HG02981 (cell line): ENCODE results near the gene INKA1.

Experiments used
- ATAC-seq: cut with Tn5 transposase; IDR thresholded peaks from one replicate; pipeline ENCODE4 v1.9.1; 2021; ENCODE audit warnings: mild to moderate bottlenecking, moderate library complexity; ENCODE audit not compliant: unreplicated experiment

INKA1 gene

DNA sequence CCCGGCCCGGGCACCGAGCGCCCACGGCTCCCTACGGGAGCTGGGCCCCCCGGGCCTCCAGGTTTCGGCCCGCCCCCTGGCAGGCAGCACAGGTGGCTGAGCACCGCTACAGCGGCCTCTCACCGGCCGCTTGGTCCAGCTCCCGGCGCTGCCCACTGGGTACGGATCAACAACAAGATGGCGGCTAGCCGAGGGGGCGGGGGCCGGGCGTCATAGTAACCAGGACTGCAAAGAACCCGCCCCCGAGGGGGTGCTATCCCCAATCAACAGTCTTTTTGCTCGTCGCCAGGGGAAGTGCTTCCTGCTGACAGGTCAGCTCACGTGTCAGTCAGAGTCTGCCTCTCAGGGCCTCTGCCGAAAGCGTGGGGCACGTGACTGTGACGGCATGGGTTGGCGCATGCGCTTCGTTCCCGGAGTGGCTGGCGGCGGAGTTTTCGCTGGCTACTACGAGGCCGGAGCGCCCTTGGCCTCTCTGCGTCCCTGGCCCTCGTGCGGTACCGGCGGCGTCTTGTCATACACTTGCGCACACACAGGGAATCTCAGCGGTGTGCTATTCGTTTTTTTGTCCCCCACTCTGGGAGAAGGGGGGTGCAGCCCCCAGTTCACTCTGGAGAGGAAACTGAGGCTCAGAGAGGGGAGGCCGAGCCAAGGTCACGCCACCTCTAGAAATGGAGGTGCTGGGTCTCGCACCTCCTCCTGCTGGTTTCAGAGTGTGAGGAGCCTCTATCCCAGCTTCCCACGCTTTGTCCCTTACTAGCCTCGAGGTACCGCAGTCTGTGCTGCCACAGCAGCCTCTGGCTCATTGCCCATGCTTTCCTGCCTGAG lies 16.5 kb upstream of the INKA1 start, which contains the start of gene IP6K1:
TSS of gene IP6K1 (minus strand) at position 186 of the 825 bp plus-strand sequence. CDS start 38,502 bp downstream, outside the sequence.
- ATAC-seq = peak; percentile 98

DNA sequence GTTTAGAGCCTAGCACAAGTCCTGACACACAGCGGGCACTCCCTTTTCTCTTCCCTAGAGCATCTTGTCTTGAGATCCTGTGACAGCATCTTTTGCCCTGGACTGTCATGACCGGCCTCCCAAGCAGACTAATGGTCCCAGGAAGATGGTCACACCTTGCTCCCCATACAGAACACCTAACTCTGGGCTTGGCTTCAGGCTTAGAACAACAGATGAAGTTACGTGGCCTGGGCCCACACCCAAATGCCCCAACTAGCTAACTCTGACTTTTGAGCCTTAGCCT lies 15.9 kb upstream of the INKA1 start:
- ATAC-seq = no peak

DNA sequence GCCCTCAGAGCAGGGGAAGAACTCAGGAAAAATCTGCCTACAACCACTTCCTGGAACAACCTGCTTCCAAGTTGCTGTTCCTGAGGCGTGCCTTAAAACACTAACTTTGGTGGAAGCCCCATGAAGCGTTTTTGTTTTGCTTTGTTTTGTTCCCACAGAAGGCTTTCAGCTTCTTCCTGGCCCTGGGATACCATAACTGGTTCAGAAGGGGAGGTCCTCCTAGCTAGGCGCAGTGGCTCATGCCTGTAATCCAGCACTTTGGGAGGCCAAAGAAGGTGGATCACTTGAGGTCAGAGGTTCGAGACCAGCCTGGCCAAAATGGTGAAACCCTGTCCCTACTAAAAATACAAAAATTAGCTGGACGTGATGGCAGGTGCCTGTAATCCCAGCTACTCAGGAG lies 15.5 kb upstream of the INKA1 start:
- ATAC-seq = no peak

DNA sequence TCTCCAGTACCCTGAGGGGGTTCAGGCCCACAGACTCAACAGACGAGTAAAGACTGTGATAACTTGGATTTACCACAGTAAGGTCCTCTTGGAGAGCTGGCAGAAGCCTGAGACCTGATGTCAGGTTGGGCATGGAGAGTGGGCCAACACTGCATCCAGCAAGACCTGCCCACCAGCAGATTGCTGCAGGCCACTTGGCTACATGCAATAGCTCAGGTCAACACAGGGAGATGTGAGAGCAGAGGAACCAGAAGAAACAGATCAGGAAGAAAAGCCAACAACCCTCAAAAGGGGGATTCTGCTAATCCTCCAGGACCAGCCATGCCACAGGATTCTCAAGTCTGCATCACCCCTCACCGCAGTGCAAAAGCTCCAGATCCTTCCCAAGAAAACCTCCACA lies 15.0 kb upstream of the INKA1 start:
- no peak for ATAC-seq

DNA sequence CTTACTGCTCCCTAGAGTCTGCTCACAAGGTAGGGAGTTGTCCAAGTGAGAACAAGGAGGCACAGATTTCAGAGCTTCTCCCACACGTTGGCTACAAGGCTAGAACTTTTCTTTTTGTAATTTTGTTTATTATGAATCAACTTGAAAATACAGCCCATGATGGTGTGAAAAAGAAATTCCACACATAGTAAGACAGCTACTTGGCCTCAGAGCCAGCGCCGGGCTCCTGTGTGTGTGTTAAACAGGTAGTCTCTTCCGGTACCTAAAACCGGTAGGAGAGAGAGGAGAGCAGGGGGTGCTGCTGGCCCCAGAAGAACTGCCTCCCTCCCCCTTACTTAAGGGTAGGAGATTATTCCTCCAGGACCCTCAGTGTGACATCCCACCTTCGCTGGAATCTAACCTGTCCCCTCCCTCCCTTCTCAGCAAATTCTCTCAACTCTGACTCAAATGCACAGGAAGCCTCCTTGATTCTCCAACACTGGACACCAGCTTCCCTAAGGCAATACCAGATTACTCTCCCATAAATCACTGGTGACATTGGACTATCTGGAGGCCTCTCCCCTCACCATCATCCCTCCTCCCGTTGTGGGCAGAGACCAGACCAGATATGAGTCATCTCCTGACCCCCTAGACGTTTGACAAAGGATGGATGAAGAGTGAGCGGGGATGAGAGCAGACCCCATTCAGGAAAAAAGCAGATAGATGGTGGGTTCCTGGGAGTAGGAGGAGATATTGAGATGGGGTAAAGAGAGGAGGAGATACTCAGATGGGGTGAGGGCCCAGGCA lies 12.2 kb upstream of the INKA1 start:
- ATAC-seq = no peak

DNA sequence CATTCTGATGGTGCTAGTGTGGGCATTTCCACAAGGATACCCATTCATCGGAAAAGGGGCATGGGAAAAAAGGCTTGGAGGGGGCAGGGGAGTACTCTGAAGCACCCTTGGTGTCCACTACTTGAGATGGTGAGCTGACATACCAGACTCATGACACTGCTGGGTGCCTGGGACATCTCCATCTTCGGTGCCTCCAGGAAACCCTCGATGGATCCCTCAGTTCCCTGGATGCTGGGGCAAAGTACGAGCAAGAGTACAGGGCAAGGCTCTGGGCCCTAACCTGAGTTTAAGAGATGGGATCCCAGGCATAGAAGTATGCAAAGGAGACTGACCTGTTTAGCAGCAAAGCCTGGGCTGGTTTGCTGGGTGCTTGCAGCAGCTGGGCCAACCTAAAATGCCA lies 11.5 kb upstream of the INKA1 start:
- no peak for ATAC-seq

DNA sequence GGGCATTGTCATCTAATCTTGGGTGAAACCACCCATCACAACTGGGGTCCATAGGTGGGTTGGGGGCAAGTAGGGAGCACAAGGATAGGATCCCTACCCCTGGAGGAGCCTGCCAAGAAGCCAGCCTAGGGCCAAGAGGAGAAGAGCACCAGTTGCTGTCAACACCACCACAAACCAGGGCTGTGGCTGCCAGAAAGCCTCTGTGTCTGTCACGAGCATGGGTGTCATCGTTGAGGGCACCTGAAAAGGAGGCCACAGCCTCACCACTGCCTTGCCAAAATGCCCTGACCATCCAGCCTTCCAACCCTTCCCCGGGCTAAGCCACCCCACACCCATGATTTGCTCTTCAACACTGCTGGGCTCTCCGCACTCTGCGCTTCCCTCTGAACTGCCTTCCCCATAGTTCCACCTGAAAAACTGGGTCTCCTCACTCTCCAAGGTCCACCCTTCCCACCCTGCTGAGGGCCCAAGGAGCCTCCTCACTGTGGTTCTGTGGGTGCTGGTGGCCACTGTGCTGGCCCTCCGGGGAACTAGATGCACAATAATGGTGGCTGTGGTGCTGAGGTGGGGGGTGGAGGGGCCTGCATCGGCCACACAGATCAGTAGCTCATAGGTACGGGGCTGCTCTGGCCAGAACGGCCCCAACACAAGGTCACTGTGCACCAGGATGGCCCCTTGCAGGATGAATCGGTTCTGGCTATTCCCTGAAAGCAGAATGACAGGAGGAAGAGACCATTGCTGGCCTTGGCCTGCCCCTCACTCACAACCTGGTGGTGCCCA lies 10.5 kb upstream of the INKA1 start:
- no peak for ATAC-seq

DNA sequence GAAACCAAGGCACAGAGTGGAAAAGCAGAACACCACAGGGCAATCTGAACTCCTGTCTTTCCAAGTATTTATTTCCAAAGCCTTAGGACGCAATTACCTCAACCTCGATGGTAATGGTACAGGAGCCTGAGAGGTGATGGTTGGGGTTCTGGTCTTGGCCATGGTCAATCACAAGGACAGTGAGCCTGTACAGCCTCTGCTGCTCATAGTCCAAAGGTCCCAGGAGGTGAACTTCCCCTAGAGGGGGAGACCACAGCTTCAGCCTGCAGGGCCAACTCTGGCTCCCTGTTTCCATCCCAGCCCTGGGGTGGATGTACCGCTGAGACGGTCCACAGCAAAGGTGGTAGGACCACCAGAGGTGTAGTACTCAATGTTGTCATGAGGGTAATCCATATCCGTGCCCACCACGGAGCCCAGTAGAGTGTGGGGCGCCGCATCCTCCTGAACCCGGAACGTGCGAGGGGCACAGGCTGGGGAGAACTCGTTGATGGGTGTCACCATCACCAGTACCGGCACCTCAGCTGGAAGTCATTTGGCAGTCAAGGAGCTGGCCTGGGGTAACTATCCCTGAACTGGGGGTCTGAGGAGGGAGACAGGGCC lies 9.5 kb upstream of the INKA1 start:
- ATAC-seq = no peak

DNA sequence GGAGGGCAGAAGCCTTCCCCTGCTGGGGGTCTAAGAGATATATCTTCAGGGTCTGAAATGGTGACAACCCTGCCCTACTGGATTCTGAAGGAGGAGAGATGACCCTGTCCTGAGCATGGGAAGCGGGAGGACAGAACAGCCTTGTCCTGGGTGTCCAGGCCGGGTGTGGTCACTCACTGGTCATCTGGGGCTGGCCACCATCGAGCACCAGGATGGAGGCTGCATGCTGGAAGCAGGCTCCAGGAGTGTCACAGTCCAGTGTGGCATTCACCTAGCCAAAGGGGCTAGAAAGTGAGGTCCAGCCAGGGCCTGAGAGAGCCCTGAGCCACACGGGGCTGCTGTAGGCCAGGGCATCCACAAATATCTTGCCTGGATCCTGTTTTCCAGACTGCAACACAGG lies 8.6 kb upstream of the INKA1 start:
- ATAC-seq = no peak

DNA sequence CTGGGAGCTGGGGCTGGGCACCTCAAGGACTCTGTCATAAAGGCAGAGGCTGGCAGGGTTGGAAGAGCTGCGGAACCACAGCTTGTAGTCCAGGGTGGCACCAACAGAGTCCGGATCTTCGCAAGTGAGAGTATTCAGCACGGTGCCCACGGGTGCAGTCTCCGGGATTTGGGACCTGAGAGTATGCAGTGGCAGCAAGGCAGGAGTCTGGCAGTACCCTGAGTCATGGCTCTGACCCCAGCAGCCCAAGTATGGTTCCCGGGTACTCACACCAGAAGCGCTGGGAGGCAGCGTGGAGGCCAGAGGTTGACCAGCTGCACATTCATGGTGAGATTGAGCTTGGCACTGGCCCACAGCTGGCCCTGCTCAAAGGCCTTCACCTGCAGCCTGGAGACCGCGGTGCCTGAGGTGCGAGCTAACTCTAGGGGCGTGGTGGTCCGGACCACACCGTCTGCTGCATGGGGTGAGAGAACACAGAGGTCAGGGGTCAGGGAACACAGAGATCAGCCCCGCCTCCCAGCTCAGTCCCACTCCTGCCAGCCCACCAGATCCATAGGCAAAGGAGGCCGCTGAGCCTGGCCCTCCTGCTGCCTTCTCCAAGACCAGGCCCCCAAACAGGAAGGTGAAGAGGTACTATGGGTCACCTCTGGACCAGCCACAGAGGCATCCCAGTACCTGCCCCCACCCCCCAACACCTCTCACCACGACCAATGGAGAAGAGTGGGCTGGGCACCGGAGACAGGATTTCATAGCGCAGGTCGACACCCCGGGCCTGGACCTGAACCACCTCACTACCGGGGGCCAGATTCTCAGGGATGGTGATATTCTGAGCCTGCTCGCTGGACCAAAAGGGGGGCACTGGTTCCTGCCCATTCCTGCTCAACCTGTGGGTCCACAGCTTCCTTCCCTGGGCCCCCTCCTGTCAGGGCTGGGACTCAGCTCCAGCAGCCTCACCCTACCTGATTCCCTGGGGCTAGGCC lies 7.8 kb upstream of the INKA1 start:
- no peak for ATAC-seq

DNA sequence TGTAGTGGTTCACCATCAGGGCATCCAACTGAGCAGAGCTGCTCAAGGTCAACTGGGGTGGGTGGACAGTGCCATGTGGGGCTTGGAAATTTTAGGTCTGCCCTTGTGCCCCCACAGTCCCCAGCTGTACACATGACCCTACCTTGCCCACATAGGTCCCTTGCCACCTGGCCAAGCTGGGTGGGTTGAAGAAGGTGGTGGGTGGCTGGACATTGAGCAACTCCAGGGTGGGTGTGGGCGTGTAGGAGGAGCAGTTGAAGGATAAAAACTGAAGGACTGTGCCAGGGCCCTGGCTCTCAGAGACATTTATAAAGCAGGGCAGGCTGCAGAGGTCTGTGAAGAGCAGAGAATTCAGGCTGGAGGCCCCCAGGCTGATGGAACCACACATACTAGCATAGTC lies 4.0 kb upstream of the INKA1 start:
- ATAC-seq = no peak

DNA sequence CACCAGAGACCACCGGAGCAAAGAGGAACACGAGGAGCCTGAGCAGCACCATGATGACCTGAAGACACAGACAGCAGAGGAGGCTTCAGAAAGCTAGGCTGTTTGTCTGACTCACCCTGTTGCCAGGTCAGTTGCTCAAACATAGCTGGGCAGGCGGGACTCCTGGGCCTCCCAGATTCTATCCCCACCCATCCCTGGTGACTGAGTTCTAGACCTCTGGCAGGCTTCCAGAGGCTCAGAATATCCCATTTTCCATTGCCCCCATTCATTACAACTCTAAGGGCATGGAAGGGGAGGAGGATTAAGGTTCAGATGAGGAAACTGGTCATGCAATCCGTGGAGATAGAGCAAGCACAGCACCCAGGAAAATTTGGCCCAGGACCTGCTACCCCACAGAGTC lies 3.3 kb upstream of the INKA1 start, which contains the start of gene CDHR4:
TSS of gene CDHR4 (minus strand) at position 113 of the 400 bp plus-strand sequence. CDS start at position 52, 61 bp downstream.
- ATAC-seq = no peak

DNA sequence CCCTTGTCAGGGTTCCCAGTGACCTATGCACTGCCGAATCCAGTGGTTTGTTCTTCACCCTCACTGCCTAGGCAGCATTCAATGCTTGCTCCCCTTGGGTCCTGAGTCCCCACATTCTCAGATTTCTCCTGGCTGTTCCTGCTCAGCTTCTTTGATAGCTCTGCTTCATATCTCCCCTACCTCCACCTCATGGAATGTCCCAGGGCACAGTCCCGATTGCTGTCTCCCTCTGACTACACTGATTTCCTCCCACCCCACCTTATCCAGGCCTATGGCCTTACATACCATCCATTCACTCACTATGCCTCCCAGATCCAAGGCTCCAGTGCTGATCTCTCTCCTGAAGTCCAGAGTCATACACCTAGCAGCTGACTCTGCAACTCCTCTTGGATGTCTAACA lies 1.9 kb upstream of the INKA1 start:
- ATAC-seq = no peak

DNA sequence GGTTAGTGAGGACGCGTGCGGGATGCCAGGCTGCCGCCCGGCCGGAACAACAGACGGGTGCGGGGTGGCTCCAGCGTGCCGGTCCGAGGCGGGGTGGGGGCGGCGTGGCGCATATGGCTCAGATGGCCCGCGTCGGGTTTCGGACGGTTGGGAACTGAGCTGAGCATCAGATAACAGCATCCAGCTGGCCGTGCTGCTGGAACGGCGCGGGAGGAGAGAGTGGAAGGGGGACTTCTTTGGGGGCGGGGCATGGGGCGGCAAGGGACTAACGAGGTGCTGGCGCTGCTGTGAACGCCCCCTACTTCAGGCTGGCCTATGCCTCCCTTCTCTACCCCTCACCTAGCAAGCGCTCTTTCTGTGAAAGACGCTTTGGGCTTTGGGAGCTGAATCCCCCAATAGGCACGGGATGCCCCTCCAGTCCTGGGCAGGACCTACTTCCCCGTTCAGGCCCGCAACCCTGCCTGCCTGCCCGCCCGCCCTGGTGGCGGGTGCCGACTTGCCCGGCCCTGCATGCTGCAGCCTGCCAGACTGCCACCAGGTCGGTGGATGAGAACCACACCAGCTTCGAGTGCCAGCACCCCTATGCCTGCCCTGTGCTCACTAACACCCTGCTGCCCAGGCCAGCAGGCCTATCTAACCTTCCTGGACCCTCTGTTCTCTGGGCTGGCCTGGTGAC lies 542 bp downstream of the INKA1 start:
- ATAC-seq = no peak

DNA sequence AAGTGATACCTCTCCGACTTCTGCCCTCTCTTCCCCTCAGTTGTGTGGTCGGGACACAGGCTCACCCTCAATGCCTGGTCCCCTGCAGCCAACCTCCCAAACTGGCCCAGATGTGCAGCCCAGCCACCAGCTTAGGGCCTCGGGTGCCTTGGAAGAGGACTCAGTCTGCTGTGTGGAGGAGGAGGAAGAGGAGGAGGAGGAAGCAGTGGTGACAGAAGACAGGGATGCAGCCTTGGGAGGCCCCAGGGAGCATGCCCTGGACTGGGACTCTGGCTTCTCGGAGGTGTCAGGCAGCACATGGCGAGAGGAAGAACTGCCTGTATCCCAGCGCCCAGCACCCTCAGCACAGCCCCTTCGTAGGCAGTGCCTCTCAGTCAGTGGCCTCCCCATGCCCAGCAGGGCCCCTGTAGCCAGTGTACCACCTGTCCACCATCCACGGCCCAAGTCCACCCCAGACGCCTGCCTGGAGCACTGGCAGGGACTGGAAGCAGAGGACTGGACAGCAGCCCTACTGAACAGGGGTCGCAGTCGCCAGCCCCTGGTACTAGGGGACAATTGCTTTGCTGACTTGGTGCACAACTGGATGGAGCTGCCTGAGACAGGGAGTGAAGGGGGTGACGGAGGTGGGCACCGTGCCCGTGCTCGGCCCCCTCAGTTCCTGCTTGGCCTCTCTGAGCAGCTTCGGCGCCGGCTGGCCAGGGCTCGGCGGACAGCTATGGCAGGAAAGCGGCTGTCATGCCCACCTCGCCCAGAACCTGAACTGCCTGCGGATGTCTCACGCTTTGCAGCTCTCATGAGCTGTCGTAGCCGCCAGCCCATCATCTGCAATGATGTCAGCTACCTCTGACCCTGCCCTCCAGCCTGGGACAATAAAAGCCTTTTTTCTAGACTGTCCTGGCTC lies 1.3 kb downstream of the INKA1 start:
- no peak for ATAC-seq

DNA sequence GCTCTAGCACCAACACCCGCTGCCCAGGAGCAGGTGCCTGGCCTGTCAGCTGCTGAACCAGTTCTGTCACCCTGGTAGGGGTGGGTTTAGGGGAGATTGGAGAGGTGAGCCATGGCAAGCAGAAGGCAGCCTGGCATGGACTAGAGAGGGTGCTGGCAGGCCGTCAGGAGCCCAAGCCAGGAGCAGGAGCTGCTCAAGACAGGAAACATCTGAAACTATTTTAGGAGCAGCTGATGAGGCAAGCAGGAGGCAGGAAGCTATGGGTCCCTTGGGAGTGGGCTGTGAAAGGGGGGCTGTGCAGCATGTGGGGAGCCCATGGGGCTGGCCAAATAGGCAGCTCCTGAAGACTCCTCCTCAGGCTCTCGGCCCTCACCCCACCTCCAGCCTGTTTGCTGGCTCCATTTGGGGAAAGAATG lies 2.3 kb downstream of the INKA1 start:
- no peak for ATAC-seq

DNA sequence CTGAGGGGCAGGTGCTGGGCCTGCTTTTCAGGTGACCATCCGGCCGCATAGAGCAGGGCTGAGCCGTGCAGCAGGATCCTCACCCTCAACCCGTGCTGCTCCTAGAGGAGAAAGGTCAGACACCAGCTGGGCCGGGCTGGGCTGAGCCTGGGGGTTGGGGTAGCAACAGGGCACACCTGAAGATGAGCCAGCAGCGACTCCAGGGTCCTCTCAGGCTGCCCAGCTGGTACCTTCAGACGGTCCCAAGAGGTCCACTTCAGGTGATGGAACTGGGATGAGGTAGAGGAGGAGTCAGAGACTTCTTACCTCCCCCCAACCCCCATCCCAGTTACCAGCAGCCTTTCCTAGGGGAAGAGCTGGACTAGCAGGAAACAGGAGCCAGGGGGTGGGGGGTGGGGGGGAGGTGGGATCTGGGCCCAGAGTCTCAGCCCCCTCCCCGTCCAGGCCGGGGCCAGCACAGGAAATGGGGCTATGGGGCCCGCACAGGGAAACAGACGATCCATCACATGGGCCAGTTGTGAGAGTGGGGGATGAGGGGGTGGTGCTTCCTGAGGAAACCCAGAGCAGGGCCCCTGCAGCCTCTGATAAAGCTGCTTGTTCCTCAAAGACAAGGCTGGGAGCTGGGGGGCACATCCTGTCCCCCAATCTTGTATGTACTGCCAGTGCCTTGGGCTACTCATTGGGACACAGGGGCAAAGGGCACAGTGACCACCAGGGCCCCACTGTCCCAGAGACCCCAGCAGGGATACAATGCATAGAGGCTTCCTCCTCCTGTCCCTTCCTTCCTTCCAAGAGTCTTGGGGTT lies 3.0 kb downstream of the INKA1 start:
- no peak for ATAC-seq

DNA sequence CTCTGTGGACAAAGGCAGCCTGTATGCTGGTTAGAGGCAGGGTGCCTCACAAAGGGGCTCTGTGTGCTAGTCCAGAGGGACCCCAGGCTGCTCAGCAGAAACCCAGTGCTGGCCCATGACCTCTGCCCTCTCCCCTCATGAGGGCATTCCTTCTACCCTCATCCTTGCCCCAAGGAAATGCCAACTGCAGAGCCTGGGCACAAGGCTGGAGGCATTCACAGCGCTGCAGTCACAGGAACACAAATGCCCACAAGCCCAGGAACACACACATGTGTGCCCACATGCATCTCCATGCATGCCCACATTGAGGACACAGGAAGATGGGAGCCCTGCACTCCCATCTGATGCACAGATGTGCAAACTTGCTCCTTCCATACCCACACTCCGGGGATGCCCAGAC lies 3.8 kb downstream of the INKA1 start:
- ATAC-seq = no peak
